WTC11 (cell line): ENCODE measurements around the gene MRPL54. TPM values are rescaled to one million over a fixed set of nuclear protein-coding genes. Genes with fewer than 3 reads are reported as not detected.
A peak's percentile ranks its signal among the peaks of the same experiment; 100 is the strongest.

ENCODE experiments used
- ATAC-seq: fragments of 200-7000 bp; cut with Tn5 transposase; 2 replicates; pipeline ENCODE4 v1.10.0; 2021; ENCODE audit warnings: mild to moderate bottlenecking, moderate library complexity
- CTCF ChIA-PET: fragments of 300-600 bp; sonication (Branson Sonifier 250); formaldehyde crosslinking; loops from one replicate; lab custom pipeline; 2021; ENCODE audit warnings: antibody characterized with exemption; lab: Charles Lee
- POLR2A ChIA-PET: fragments of 350-600 bp; sonication (Branson Sonifier 250); formaldehyde crosslinking; loops from one replicate; lab custom pipeline; 2021; ENCODE audit warnings: antibody characterized with exemption; lab: Charles Lee
- DNase-seq: peaks from one replicate; pipeline ENCODE4 v3.0.0; 2021; ENCODE audit warnings: low spot score
- H3K27ac Mint-ChIP-seq: 2 replicates; pipeline ENCODE4 v1.8.0; 2021; ENCODE audit warnings: mixed read lengths
- H3K27me3 Mint-ChIP-seq: 2 replicates; pipeline ENCODE4 v1.8.0; 2021; ENCODE audit warnings: low read depth, mild to moderate bottlenecking, moderate library complexity, mixed read lengths
- H3K36me3 Mint-ChIP-seq: 2 replicates; pipeline ENCODE4 v1.8.0; 2021; ENCODE audit warnings: mixed read lengths
- H3K4me1 Mint-ChIP-seq: 2 replicates; pipeline ENCODE4 v1.8.0; 2022; ENCODE audit warnings: mixed read lengths
- H3K4me3 Mint-ChIP-seq: 2 replicates; pipeline ENCODE4 v1.8.0; 2021; ENCODE audit warnings: mild to moderate bottlenecking, moderate library complexity, mixed read lengths
- H3K9me3 Mint-ChIP-seq: 2 replicates; pipeline ENCODE4 v1.8.0; 2021; ENCODE audit warnings: mixed read lengths
- CBFB ChIP-seq: sonication (generic); formaldehyde crosslinking; IDR thresholded peaks from 2 replicates; pipeline ENCODE4 v1.8.1; 2022; ENCODE audit warnings: mild to moderate bottlenecking, low read depth, missing genetic modification reagents
- GTF2I ChIP-seq: fragments of 250-450 bp; sonication (Bioruptor Pico); conservative IDR thresholded peaks from 2 replicates; pipeline ENCODE4 v1.4.0; 2021; ENCODE audit warnings: mild to moderate bottlenecking
- JAZF1 ChIP-seq: fragments of 250-450 bp; sonication (Bioruptor Pico); IDR thresholded peaks from 2 replicates; pipeline ENCODE4 v1.9.0; 2021; ENCODE audit warnings: moderate library complexity, mild to moderate bottlenecking, inconsistent platforms
- JUN ChIP-seq: sonication (generic); formaldehyde crosslinking; IDR thresholded peaks from 2 replicates; pipeline ENCODE4 v1.8.0; 2023; ENCODE audit warnings: mild to moderate bottlenecking, missing genetic modification reagents
- KAT7 ChIP-seq: sonication (generic); formaldehyde crosslinking; IDR thresholded peaks from 2 replicates; pipeline ENCODE4 v1.8.1; 2023; ENCODE audit warnings: missing genetic modification reagents, mild to moderate bottlenecking, borderline replicate concordance
- NFATC4 ChIP-seq: fragments of 250-450 bp; sonication (Bioruptor Pico); IDR thresholded peaks from 2 replicates; pipeline ENCODE4 v1.9.0; 2021; ENCODE audit warnings: mild to moderate bottlenecking
- NR2C2 ChIP-seq: sonication (generic); formaldehyde crosslinking; IDR thresholded peaks from 2 replicates; pipeline ENCODE4 v1.8.0; 2022; ENCODE audit warnings: mild to moderate bottlenecking, missing genetic modification reagents
- TCF7 ChIP-seq: sonication (generic); formaldehyde crosslinking; IDR thresholded peaks from 2 replicates; pipeline ENCODE4 v1.8.0; 2022; ENCODE audit warnings: mild to moderate bottlenecking, low read depth, missing genetic modification reagents, moderate library complexity
- TEAD4 ChIP-seq: sonication (generic); formaldehyde crosslinking; IDR thresholded peaks from 2 replicates; pipeline ENCODE4 v1.8.0; 2022; ENCODE audit warnings: mild to moderate bottlenecking, missing genetic modification reagents
- ZNF219 ChIP-seq: sonication (generic); formaldehyde crosslinking; IDR thresholded peaks from 2 replicates; pipeline ENCODE4 v1.8.0; 2023; ENCODE audit warnings: missing genetic modification reagents, mild to moderate bottlenecking, borderline replicate concordance
- total RNA-seq: library from RNA; stranded (reverse); gene quantifications from 3 replicates; pipeline ENCODE4 v1.2.3, GENCODE V29; 2021
- TF ChIP-seq, protein P1 (sequence below): fragments of 200-600 bp; IDR thresholded peaks from 2 replicates; pipeline ENCODE4 v1.8.0; 2022; ENCODE audit warnings: antibody characterized with exemption
- TF ChIP-seq, protein P2 (sequence below): sonication (generic); formaldehyde crosslinking; IDR thresholded peaks from 2 replicates; pipeline ENCODE4 v1.8.0; 2022; ENCODE audit warnings: mild to moderate bottlenecking, missing genetic modification reagents
- TF ChIP-seq, protein P3 (sequence below): sonication (generic); formaldehyde crosslinking; IDR thresholded peaks from 2 replicates; pipeline ENCODE4 v1.8.1; 2022; ENCODE audit warnings: mild to moderate bottlenecking, moderate library complexity, missing genetic modification reagents
- TF ChIP-seq, protein P4 (sequence below): sonication (generic); formaldehyde crosslinking; IDR thresholded peaks from 2 replicates; pipeline ENCODE4 v1.8.0; 2022; ENCODE audit warnings: missing genetic modification reagents
- TF ChIP-seq, protein P5 (sequence below): sonication (generic); formaldehyde crosslinking; IDR thresholded peaks from 2 replicates; pipeline ENCODE4 v1.8.1; 2022; ENCODE audit warnings: missing genetic modification reagents, borderline replicate concordance
- TF ChIP-seq, protein P6 (sequence below): fragments of 250-450 bp; sonication (Bioruptor Pico); IDR thresholded peaks from 2 replicates; pipeline ENCODE4 v2.1.2; 2022; ENCODE audit warnings: mild to moderate bottlenecking, moderate library complexity
- TF ChIP-seq, protein P7 (sequence below): sonication (generic); formaldehyde crosslinking; conservative IDR thresholded peaks from 2 replicates; pipeline ENCODE4 v1.8.1; 2023; ENCODE audit warnings: mild to moderate bottlenecking, low read depth, missing genetic modification reagents, moderate library complexity
- TF ChIP-seq, protein P8 (sequence below): sonication (generic); formaldehyde crosslinking; IDR thresholded peaks from 2 replicates; pipeline ENCODE4 v1.8.0; 2023; ENCODE audit warnings: missing genetic modification reagents
- TF ChIP-seq, protein P9 (sequence below): fragments of 250-450 bp; sonication (Bioruptor Pico); IDR thresholded peaks from 2 replicates; pipeline ENCODE4 v1.9.0; 2021; ENCODE audit warnings: moderate library complexity, mild to moderate bottlenecking, inconsistent platforms, borderline replicate concordance

Gene MRPL54
- total RNA-seq, 1 experiment from 2014 or later: 62.3 TPM

DNA sequence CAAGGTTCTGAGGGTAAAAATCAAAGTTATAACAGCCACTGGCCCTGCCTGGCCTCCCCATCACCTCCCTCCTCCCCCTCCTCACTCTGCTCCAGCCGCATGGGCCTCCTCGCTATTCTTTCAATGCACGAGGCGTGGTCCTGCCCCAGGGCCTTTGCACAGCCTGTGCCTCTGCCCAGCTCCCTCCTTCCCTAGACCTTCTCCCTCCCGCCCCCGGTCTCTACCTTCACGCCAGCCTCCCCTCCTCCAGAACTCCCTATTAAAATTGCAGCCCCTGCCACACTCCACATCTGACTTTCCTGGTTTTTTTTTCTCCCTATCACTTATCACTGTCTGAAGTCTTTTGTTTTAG is 6.2 kb downstream of the MRPL54 start:
- Mint-ChIP-seq H3K27ac (no peak overlapping the region; the same call in 1 of the 2 replicates), H3K4me3 (no peak overlapping the region)

DNA sequence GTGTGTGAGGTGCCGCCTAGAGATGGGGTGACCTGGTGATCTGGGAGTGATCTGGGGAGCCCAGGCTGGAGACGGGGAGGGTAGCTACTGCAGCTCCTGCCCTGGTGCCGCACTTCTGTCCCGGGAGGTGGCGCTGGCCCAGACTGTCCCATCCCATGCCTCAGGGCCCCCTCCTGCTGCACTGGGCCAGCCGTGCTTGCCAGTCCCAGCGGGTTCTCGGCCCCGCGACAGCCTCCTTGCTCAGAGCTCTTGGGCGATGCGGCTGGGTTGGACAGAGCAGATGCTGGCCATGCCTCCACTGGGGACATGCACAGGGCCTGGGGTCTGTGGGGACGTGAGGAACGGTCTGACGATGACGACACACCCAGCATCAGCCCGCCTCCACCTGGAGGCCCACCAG is 7.0 kb downstream of the MRPL54 start:
- Mint-ChIP-seq H3K27me3 (no peaks in the 10 kb centered on the region), H3K27ac (no peak overlapping the region), H3K36me3 (peaks cover 5% of the 10 kb centered on the region), H3K4me3 (no peak overlapping the region), H3K9me3 (no peaks in the 10 kb centered on the region), H3K4me1 (peaks cover 5% of the 10 kb centered on the region)
- ATAC-seq (peak; percentile 23; the same call in 1 of the 2 replicates), DNase-seq (no peak)
- ChIA-PET POLR2A (no interaction called here), CTCF (interaction anchor here (0.6 to 2.7 kb wide), 3 partner anchors 16 to 79 kb away, joined by 3 to 9 read pairs (median 3); no protein-coding TSS in a partner anchor)
- TF ChIP-seq TCF7 (CRISPR knock-in tag): no peak
- TF ChIP-seq, protein P1, sequence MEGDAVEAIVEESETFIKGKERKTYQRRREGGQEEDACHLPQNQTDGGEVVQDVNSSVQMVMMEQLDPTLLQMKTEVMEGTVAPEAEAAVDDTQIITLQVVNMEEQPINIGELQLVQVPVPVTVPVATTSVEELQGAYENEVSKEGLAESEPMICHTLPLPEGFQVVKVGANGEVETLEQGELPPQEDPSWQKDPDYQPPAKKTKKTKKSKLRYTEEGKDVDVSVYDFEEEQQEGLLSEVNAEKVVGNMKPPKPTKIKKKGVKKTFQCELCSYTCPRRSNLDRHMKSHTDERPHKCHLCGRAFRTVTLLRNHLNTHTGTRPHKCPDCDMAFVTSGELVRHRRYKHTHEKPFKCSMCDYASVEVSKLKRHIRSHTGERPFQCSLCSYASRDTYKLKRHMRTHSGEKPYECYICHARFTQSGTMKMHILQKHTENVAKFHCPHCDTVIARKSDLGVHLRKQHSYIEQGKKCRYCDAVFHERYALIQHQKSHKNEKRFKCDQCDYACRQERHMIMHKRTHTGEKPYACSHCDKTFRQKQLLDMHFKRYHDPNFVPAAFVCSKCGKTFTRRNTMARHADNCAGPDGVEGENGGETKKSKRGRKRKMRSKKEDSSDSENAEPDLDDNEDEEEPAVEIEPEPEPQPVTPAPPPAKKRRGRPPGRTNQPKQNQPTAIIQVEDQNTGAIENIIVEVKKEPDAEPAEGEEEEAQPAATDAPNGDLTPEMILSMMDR: no peak
- TF ChIP-seq, protein P2, sequence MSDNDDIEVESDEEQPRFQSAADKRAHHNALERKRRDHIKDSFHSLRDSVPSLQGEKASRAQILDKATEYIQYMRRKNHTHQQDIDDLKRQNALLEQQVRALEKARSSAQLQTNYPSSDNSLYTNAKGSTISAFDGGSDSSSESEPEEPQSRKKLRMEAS (CRISPR knock-in tag): no peak
- TF ChIP-seq KAT7 (CRISPR knock-in tag): no peak
- no peak for TF ChIP-seq NFATC4 (CRISPR knock-in tag)
- TF ChIP-seq, protein P3, sequence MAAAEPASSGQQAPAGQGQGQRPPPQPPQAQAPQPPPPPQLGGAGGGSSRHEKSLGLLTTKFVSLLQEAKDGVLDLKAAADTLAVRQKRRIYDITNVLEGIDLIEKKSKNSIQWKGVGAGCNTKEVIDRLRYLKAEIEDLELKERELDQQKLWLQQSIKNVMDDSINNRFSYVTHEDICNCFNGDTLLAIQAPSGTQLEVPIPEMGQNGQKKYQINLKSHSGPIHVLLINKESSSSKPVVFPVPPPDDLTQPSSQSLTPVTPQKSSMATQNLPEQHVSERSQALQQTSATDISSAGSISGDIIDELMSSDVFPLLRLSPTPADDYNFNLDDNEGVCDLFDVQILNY (CRISPR knock-in tag): no peak
- TF ChIP-seq, protein P4, sequence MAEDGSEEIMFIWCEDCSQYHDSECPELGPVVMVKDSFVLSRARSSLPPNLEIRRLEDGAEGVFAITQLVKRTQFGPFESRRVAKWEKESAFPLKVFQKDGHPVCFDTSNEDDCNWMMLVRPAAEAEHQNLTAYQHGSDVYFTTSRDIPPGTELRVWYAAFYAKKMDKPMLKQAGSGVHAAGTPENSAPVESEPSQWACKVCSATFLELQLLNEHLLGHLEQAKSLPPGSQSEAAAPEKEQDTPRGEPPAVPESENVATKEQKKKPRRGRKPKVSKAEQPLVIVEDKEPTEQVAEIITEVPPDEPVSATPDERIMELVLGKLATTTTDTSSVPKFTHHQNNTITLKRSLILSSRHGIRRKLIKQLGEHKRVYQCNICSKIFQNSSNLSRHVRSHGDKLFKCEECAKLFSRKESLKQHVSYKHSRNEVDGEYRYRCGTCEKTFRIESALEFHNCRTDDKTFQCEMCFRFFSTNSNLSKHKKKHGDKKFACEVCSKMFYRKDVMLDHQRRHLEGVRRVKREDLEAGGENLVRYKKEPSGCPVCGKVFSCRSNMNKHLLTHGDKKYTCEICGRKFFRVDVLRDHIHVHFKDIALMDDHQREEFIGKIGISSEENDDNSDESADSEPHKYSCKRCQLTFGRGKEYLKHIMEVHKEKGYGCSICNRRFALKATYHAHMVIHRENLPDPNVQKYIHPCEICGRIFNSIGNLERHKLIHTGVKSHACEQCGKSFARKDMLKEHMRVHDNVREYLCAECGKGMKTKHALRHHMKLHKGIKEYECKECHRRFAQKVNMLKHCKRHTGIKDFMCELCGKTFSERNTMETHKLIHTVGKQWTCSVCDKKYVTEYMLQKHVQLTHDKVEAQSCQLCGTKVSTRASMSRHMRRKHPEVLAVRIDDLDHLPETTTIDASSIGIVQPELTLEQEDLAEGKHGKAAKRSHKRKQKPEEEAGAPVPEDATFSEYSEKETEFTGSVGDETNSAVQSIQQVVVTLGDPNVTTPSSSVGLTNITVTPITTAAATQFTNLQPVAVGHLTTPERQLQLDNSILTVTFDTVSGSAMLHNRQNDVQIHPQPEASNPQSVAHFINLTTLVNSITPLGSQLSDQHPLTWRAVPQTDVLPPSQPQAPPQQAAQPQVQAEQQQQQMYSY (CRISPR knock-in tag): no peak
- TF ChIP-seq TEAD4 (CRISPR knock-in tag): no peak
- TF ChIP-seq, protein P5, sequence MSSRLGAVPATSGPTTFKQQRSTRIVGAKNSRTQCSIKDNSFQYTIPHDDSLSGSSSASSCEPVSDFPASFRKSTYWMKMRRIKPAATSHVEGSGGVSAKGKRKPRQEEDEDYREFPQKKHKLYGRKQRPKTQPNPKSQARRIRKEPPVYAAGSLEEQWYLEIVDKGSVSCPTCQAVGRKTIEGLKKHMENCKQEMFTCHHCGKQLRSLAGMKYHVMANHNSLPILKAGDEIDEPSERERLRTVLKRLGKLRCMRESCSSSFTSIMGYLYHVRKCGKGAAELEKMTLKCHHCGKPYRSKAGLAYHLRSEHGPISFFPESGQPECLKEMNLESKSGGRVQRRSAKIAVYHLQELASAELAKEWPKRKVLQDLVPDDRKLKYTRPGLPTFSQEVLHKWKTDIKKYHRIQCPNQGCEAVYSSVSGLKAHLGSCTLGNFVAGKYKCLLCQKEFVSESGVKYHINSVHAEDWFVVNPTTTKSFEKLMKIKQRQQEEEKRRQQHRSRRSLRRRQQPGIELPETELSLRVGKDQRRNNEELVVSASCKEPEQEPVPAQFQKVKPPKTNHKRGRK (CRISPR knock-in tag): no peak
- TF ChIP-seq NR2C2 (CRISPR knock-in tag): no peak
- TF ChIP-seq, protein P6, sequence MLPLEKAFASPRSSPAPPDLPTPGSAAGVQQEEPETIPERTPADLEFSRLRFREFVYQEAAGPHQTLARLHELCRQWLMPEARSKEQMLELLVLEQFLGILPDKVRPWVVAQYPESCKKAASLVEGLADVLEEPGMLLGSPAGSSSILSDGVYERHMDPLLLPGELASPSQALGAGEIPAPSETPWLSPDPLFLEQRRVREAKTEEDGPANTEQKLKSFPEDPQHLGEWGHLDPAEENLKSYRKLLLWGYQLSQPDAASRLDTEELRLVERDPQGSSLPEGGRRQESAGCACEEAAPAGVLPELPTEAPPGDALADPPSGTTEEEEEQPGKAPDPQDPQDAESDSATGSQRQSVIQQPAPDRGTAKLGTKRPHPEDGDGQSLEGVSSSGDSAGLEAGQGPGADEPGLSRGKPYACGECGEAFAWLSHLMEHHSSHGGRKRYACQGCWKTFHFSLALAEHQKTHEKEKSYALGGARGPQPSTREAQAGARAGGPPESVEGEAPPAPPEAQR (CRISPR knock-in tag): no peak
- TF ChIP-seq GTF2I (CRISPR knock-in tag): no peak
- TF ChIP-seq CBFB: no peak
- TF ChIP-seq JAZF1: no peak
- TF ChIP-seq, protein P7, sequence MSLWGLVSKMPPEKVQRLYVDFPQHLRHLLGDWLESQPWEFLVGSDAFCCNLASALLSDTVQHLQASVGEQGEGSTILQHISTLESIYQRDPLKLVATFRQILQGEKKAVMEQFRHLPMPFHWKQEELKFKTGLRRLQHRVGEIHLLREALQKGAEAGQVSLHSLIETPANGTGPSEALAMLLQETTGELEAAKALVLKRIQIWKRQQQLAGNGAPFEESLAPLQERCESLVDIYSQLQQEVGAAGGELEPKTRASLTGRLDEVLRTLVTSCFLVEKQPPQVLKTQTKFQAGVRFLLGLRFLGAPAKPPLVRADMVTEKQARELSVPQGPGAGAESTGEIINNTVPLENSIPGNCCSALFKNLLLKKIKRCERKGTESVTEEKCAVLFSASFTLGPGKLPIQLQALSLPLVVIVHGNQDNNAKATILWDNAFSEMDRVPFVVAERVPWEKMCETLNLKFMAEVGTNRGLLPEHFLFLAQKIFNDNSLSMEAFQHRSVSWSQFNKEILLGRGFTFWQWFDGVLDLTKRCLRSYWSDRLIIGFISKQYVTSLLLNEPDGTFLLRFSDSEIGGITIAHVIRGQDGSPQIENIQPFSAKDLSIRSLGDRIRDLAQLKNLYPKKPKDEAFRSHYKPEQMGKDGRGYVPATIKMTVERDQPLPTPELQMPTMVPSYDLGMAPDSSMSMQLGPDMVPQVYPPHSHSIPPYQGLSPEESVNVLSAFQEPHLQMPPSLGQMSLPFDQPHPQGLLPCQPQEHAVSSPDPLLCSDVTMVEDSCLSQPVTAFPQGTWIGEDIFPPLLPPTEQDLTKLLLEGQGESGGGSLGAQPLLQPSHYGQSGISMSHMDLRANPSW (CRISPR knock-in tag): no peak
- TF ChIP-seq, protein P8, sequence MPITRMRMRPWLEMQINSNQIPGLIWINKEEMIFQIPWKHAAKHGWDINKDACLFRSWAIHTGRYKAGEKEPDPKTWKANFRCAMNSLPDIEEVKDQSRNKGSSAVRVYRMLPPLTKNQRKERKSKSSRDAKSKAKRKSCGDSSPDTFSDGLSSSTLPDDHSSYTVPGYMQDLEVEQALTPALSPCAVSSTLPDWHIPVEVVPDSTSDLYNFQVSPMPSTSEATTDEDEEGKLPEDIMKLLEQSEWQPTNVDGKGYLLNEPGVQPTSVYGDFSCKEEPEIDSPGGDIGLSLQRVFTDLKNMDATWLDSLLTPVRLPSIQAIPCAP: no peak
- TF ChIP-seq, protein P9, sequence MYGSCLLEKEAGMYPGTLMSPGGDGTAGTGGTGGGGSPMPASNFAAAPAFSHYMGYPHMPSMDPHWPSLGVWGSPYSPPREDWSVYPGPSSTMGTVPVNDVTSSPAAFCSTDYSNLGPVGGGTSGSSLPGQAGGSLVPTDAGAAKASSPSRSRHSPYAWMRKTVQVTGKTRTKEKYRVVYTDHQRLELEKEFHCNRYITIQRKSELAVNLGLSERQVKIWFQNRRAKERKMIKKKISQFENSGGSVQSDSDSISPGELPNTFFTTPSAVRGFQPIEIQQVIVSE (CRISPR knock-in tag): no peak
- TF ChIP-seq ZNF219: no peak

More for the DNA sequence above, 6.2 kb downstream of the MRPL54 start:
- Mint-ChIP-seq H3K9me3 (no peaks in the 10 kb centered on the region), H3K36me3 (peaks cover 5% of the 10 kb centered on the region), H3K27me3 (no peaks in the 10 kb centered on the region), H3K4me1 (peaks cover 5% of the 10 kb centered on the region)
- DNase-seq (no peak), ATAC-seq (no peak)
- TF ChIP-seq JUN (CRISPR knock-in tag) (no peak), GTF2I (CRISPR knock-in tag) (0 out of 2 replicates have a peak, but pooled peaks have one; percentile 38)
- TF ChIP-seq, protein P8: no peak
- POLR2A ChIA-PET: no interaction called here
- CTCF ChIA-PET: interaction anchor here (0.6 to 2.7 kb wide), 3 partner anchors 17 to 80 kb away, joined by 3 to 9 read pairs (median 3); no protein-coding TSS in a partner anchor
